Tibial nerve (tissue), 3 donors: ENCODE data around the gene NR1H4.

ENCODE experiments used
- CTCF ChIP-seq, 5 experiments: fragments of 200-600 bp in 3 of 5; fragments of 450-650 bp in 2 of 5; sonication (generic) in 3 of 5; IDR thresholded peaks; one replicate each; pipeline ENCODE4 v1.5.1; 2016 to 2019; ENCODE audit warnings: antibody characterized with exemption in 5 of 5, mild to moderate bottlenecking in 3 of 5, moderate library complexity in 2 of 5
- POLR2A ChIP-seq, 2 donors: fragments of 450-650 bp; IDR thresholded peaks; one replicate each; pipeline ENCODE4 v1.6.1; 2017; ENCODE audit warnings: antibody characterized with exemption in 2 of 2, mild to moderate bottlenecking in 2 of 2, moderate library complexity in 2 of 2

- TF ChIP-seq CTCF (IDR thresholded peaks at IDR 0.05) (no peak), POLR2A (IDR thresholded peaks at IDR 0.05) (no peak)
Measured at GRCh38 chr12:100474617-100475016, 951 bp downstream of the NR1H4 start.
